HCT116 (cell line): Measurements from ENCODE around the gene GAP43. TPM values are rescaled to one million over a fixed set of nuclear protein-coding genes. Genes with fewer than 3 reads are reported as not detected.

ENCODE experiments used
- ATAC-seq: fragments of 200-7000 bp; cut with Tn5 transposase; 2 replicates; pipeline ENCODE4 v1.9.1; 2020; ENCODE audit warnings: mild to moderate bottlenecking, moderate library complexity
- BruUV-seq: library from RNA; stranded (reverse); fragments of 400-500 nt; replicated peaks from 2 replicates; lab custom pipeline; 2021; lab: Mats Ljungman, UMichigan
- CTCF ChIA-PET: fragments of 300-600 bp; sonication (Branson Sonifier 250); formaldehyde crosslinking; loops from one replicate; lab custom pipeline; 2021; ENCODE audit warnings: antibody characterized with exemption; lab: Charles Lee
- POLR2A ChIA-PET: fragments of 300-600, 350-600 bp; sonication (Branson Sonifier 250); formaldehyde crosslinking; loops from one replicate; lab custom pipeline; 2021; ENCODE audit warnings: antibody characterized with exemption; lab: Charles Lee
- RAD21 ChIA-PET, 2 experiments: fragments of 300-600 bp; sonication (Branson Sonifier 250); formaldehyde crosslinking; loops; one replicate each; lab custom pipeline; 2023; ENCODE audit warnings: low total read pairs in 2 of 2; ENCODE audit not compliant: uncharacterized antibody in 2 of 2, unreplicated experiment in 2 of 2, low non-redundant PET in 1 of 2; lab: Charles Lee
- DNase-seq: peaks from one replicate; pipeline ENCODE4 v3.0.0-alpha.2; 2010; ENCODE audit warnings: low read depth, low spot score
- H2AFZ ChIP-seq: fragments of 200-600 bp; shearing (Covaris generic), sonication (generic); 2 replicates; pipeline ENCODE4 v1.6.1; 2017; ENCODE audit warnings: low read depth, mixed run types, mixed read lengths, antibody characterized with exemption, low read length; ENCODE audit not compliant: poor library complexity, severe bottlenecking
- H3K27ac ChIP-seq: 2 replicates; pipeline ENCODE4 v1.5.1; 2012; ENCODE audit warnings: low read depth, low read length
- H3K27me3 ChIP-seq: fragments of 200-600 bp; sonication (generic); 2 replicates; pipeline ENCODE4 v1.6.1; 2016; ENCODE audit warnings: mixed run types, low read length, mixed read lengths; ENCODE audit not compliant: insufficient read depth
- H3K36me3 ChIP-seq, 2 experiments: fragments of 200-500 bp in 1 of 2; fragments of 200-600 bp in 1 of 2; sonication (Bioruptor generic) in 1 of 2; sonication (generic) in 1 of 2; 2 replicates each; pipeline versions ENCODE4 v1.5.1 to v1.6.1; 2014 to 2016; ENCODE audit warnings: low read length in 2 of 2, inconsistent platforms in 1 of 2, mixed read lengths in 1 of 2, mixed run types in 1 of 2; ENCODE audit not compliant: insufficient read depth in 2 of 2, control insufficient read depth in 1 of 2
- H3K4me1 ChIP-seq, 2 experiments: fragments of 200-600 bp in 1 of 2; sonication (generic) in 1 of 2; 2 replicates each; pipeline versions ENCODE4 v1.5.1 to v1.6.1; 2012 to 2017; ENCODE audit warnings: low read length in 2 of 2, inconsistent platforms in 1 of 2, mild to moderate bottlenecking in 1 of 2, mixed read lengths in 1 of 2, mixed run types in 1 of 2, moderate library complexity in 1 of 2; ENCODE audit not compliant: insufficient read depth in 2 of 2, control insufficient read depth in 1 of 2
- H3K4me2 ChIP-seq: fragments of 200-600 bp; sonication (generic); 2 replicates; pipeline ENCODE4 v1.6.1; 2017; ENCODE audit warnings: mixed run types, low read length, mixed read lengths
- H3K4me3 ChIP-seq, 2 experiments: fragments of 200-600 bp in 1 of 2; sonication (generic) in 1 of 2; replicated peaks in 1 of 2; 2 replicates each; pipeline ENCODE4 v1.5.1; 2011 to 2016; ENCODE audit warnings: low read length in 2 of 2, control low read depth in 1 of 2, low read depth in 1 of 2, mild to moderate bottlenecking in 1 of 2, mixed read lengths in 1 of 2, mixed run types in 1 of 2
- H3K79me2 ChIP-seq: fragments of 200-600 bp; sonication (generic); 2 replicates; pipeline ENCODE4 v1.6.1; 2017; ENCODE audit warnings: mild to moderate bottlenecking, mixed run types, low read length, moderate library complexity, mixed read lengths; ENCODE audit not compliant: insufficient read depth
- H3K9ac ChIP-seq: fragments of 200-600 bp; sonication (generic); 2 replicates; pipeline ENCODE4 v1.6.1; 2016; ENCODE audit warnings: low read length, mixed read lengths
- H3K9me2 ChIP-seq: fragments of 200-600 bp; sonication (generic), shearing (Covaris generic); 2 replicates; pipeline ENCODE4 v1.6.1; 2017; ENCODE audit warnings: mixed run types, mild to moderate bottlenecking, moderate library complexity; ENCODE audit not compliant: insufficient read depth
- H3K9me3 ChIP-seq, 2 experiments: fragments of 200-500 bp in 1 of 2; fragments of 200-600 bp in 1 of 2; sonication (Bioruptor generic) in 1 of 2; sonication (generic) in 1 of 2; 2 replicates each; pipeline ENCODE4 v1.6.1; 2014 to 2017; ENCODE audit warnings: low read length in 2 of 2, mixed read lengths in 2 of 2, inconsistent platforms in 1 of 2, low read depth in 1 of 2, mild to moderate bottlenecking in 1 of 2, mixed run types in 1 of 2, moderate library complexity in 1 of 2; ENCODE audit not compliant: control insufficient read depth in 1 of 2, insufficient read depth in 1 of 2
- H4K20me1 ChIP-seq: fragments of 200-600 bp; sonication (generic), shearing (Covaris generic); 2 replicates; pipeline ENCODE4 v1.6.1; 2017; ENCODE audit warnings: mixed run types, mild to moderate bottlenecking, moderate library complexity; ENCODE audit not compliant: insufficient read depth
- CBX3 ChIP-seq: IDR thresholded peaks from 2 replicates; pipeline ENCODE4 v1.6.1; 2012; ENCODE audit warnings: low read depth
- EGR1 ChIP-seq: IDR thresholded peaks from 2 replicates; pipeline ENCODE4 v1.6.1; 2012; ENCODE audit warnings: low read depth
- ELF1 ChIP-seq: IDR thresholded peaks from 2 replicates; pipeline ENCODE4 v1.6.1; 2012; ENCODE audit warnings: low read depth, borderline replicate concordance
- EZH2 ChIP-seq: fragments of 200-600 bp; sonication (generic); IDR thresholded peaks from 2 replicates; pipeline ENCODE4 v1.6.1; 2017; ENCODE audit warnings: antibody characterized with exemption, mixed run types
- EZH2phosphoT487 ChIP-seq: fragments of 200-600 bp; IDR thresholded peaks from 2 replicates; pipeline ENCODE4 v1.6.1; 2018; ENCODE audit warnings: antibody characterized with exemption, borderline replicate concordance
- POLR2A ChIP-seq: IDR thresholded peaks from 2 replicates; pipeline ENCODE4 v1.7.0; 2011; ENCODE audit warnings: borderline replicate concordance; ENCODE audit not compliant: insufficient read depth, insufficient read length; ENCODE audit errors: extremely low read depth
- POLR2AphosphoS5 ChIP-seq: IDR thresholded peaks from 2 replicates; pipeline ENCODE4 v1.6.1; 2011; ENCODE audit warnings: mild to moderate bottlenecking, low read depth, low read length, moderate library complexity
- REST ChIP-seq: IDR thresholded peaks from 2 replicates; pipeline ENCODE4 v1.6.1; 2012; ENCODE audit warnings: low read depth
- SP1 ChIP-seq: IDR thresholded peaks from 2 replicates; pipeline ENCODE4 v1.6.1; 2012; ENCODE audit warnings: low read depth
- ZBTB33 ChIP-seq: IDR thresholded peaks from 2 replicates; pipeline ENCODE4 v1.6.1; 2011; ENCODE audit warnings: mild to moderate bottlenecking, low read length, moderate library complexity; ENCODE audit not compliant: insufficient replicate concordance; ENCODE audit errors: extremely low read depth
- ZNF274 ChIP-seq: fragments of 200-500 bp; sonication (Bioruptor generic); IDR thresholded peaks from 2 replicates; pipeline ENCODE4 v1.6.1; 2014; ENCODE audit warnings: mild to moderate bottlenecking, low read depth, low read length, inconsistent platforms
- intact Hi-C: fragments of 100-400 bp; cut with micrococcal nuclease; formaldehyde crosslinking; loops from 2 replicates; pipeline ENCODE4 v1.10.0; 2022
- total RNA-seq: library from RNA; stranded (reverse); gene quantifications from one replicate; pipeline ENCODE4 v1.2.1, GENCODE V29; 2021; ENCODE audit not compliant: unreplicated experiment

GAP43 gene
- total RNA-seq, 1 experiment from 2014 or later, result not detected

- Histone ChIP-seq H3K4me1 (peaks cover 5 to 15% of the 10 kb centered on the region in 2 experiments; a peak in 2 of 4 replicates), H2AFZ (no peak overlapping the region), H3K27ac (no peak overlapping the region), H3K9me3 (no peaks in the 10 kb centered on the region), H4K20me1 (no peaks in the 10 kb centered on the region), H3K27me3 (no peaks in the 10 kb centered on the region), H3K4me3 (no peak overlapping the region), H3K4me2 (no peak overlapping the region), H3K36me3 (no peaks in the 10 kb centered on the region), H3K79me2 (no peaks in the 10 kb centered on the region), H3K9ac (no peak overlapping the region), H3K9me2 (no peaks in the 10 kb centered on the region)
- POLR2A ChIA-PET, result no interaction called here
- no TSS peak for BruUV-seq
- RAD21 ChIA-PET, result no interaction called here
- CTCF ChIA-PET, result no interaction called here
- intact Hi-C loops, result no loop called here
- ATAC-seq (no peak), DNase-seq (no peak)
- TF ChIP-seq EZH2 (no peak), POLR2AphosphoS5 (no peak), ELF1 (no peak), ZBTB33 (no peak), EGR1 (no peak), REST (no peak), ZNF274 (no peak), SP1 (no peak), EZH2phosphoT487 (no peak), CBX3 (no peak), POLR2A (no peak)
These were observed 32.5 kb downstream of the GAP43 start for GRCh38 chr3:115655761-115656282.
